HS-5 (cell line): ENCODE results near the gene RAB8A.

Experiments
- DNase-seq: peaks from one replicate; pipeline ENCODE4 v3.0.0-alpha.2; 2012; ENCODE audit warnings: low read depth

Gene RAB8A

DNA sequence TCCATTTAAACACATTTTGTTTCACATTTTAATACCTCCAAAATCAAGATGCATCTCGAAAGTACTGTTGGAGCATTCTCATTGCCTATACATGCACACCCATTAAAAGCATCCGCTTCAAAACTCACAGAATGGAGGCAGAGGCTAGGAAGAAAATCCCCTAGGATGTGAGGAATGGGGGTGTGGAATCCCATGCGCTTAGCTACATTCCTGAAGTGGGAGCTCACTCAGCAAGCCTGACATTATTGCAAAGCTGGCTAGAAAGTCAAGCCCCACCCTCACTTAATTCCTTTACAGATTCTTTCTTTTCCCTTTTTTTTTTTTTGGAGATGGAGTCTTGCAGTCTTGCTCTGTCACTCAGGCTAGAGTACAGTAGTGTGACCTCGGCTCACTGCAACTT lies 68.9 kb downstream of the RAB8A start:
- peak; percentile 52 for DNase-seq
